Smooth muscle cell (in vitro differentiated cells): ENCODE data around the gene SMC6. TPM values are rescaled to one million over a fixed set of nuclear protein-coding genes. Genes with fewer than 3 reads are reported as not detected.

ENCODE experiments used
- DNase-seq: peaks from one replicate; lab custom pipeline; 2025; ENCODE audit not compliant: unreplicated experiment; lab: John Stamatoyannopoulos, UW
- H2AFZ ChIP-seq: fragments of 200-600 bp; sonication (generic); 2 replicates; pipeline ENCODE4 v1.6.0; 2016; ENCODE audit warnings: antibody characterized with exemption, low read depth, mild to moderate bottlenecking
- H3F3A ChIP-seq: fragments of 200-600 bp; sonication (generic); 2 replicates; pipeline ENCODE4 v1.6.0; 2017; ENCODE audit warnings: antibody characterized with exemption, low read depth
- H3K27ac ChIP-seq: fragments of 200-600 bp; sonication (generic); 2 replicates; pipeline ENCODE4 v1.5.1; 2016; ENCODE audit warnings: low read depth, mild to moderate bottlenecking
- H3K27me3 ChIP-seq: fragments of 200-600 bp; sonication (generic); 2 replicates; pipeline ENCODE4 v1.6.1; 2016; ENCODE audit warnings: low read depth, mild to moderate bottlenecking
- H3K36me3 ChIP-seq: fragments of 200-600 bp; sonication (generic); 2 replicates; pipeline ENCODE4 v1.5.1; 2016; ENCODE audit warnings: low read depth
- H3K4me1 ChIP-seq: fragments of 200-600 bp; sonication (generic); 2 replicates; pipeline ENCODE4 v1.5.1; 2016; ENCODE audit warnings: low read depth
- H3K4me2 ChIP-seq: fragments of 200-600 bp; sonication (generic); 2 replicates; pipeline ENCODE4 v1.6.0; 2016; ENCODE audit warnings: mild to moderate bottlenecking
- H3K4me3 ChIP-seq: fragments of 200-600 bp; sonication (generic); 2 replicates; pipeline ENCODE4 v1.5.1; 2016; ENCODE audit warnings: mild to moderate bottlenecking
- H3K79me2 ChIP-seq: fragments of 200-600 bp; sonication (generic); 2 replicates; pipeline ENCODE4 v1.6.0; 2016; ENCODE audit warnings: low read depth, mild to moderate bottlenecking
- H3K9ac ChIP-seq: fragments of 200-600 bp; sonication (generic); 2 replicates; pipeline ENCODE4 v1.6.0; 2016; ENCODE audit warnings: low read depth
- H3K9me3 ChIP-seq: fragments of 200-600 bp; sonication (generic); replicated peaks from 2 replicates; pipeline ENCODE4 v1.5.1; 2016; ENCODE audit warnings: low read depth
- H4K20me1 ChIP-seq: fragments of 200-600 bp; sonication (generic); 2 replicates; pipeline ENCODE4 v1.6.0; 2016; ENCODE audit warnings: low read depth
- WGBS: methylation state at CpG from one replicate; pipeline ENCODE4 v1.1.7; 2016; ENCODE audit warnings: low lambda C conversion rate; 5-methylcytosine and 5-hydroxymethylcytosine counted together
- polyA plus RNA-seq: library from polyadenylated mRNA; unstranded; fragments of >200 nt; fragmentation: Nextera tagmentation; extraction: Ambion mirVana; gene quantifications from 2 replicates; pipeline ENCODE4 v1.2.1, GENCODE V29; 2016
- total RNA-seq: library from RNA; depleted of rRNA; stranded (reverse); fragments of >200 nt; gene quantifications from 2 replicates; pipeline ENCODE4 v1.2.3, GENCODE V29; 2014
- TF ChIP-seq, protein P1 (sequence below): fragments of 200-600 bp; sonication (generic); IDR thresholded peaks from 2 replicates; pipeline ENCODE4 v1.5.1; 2017; ENCODE audit warnings: borderline replicate concordance, mild to moderate bottlenecking, antibody characterized with exemption; ENCODE audit not compliant: insufficient read depth, poor library complexity, severe bottlenecking

The SMC6 gene, protein sequence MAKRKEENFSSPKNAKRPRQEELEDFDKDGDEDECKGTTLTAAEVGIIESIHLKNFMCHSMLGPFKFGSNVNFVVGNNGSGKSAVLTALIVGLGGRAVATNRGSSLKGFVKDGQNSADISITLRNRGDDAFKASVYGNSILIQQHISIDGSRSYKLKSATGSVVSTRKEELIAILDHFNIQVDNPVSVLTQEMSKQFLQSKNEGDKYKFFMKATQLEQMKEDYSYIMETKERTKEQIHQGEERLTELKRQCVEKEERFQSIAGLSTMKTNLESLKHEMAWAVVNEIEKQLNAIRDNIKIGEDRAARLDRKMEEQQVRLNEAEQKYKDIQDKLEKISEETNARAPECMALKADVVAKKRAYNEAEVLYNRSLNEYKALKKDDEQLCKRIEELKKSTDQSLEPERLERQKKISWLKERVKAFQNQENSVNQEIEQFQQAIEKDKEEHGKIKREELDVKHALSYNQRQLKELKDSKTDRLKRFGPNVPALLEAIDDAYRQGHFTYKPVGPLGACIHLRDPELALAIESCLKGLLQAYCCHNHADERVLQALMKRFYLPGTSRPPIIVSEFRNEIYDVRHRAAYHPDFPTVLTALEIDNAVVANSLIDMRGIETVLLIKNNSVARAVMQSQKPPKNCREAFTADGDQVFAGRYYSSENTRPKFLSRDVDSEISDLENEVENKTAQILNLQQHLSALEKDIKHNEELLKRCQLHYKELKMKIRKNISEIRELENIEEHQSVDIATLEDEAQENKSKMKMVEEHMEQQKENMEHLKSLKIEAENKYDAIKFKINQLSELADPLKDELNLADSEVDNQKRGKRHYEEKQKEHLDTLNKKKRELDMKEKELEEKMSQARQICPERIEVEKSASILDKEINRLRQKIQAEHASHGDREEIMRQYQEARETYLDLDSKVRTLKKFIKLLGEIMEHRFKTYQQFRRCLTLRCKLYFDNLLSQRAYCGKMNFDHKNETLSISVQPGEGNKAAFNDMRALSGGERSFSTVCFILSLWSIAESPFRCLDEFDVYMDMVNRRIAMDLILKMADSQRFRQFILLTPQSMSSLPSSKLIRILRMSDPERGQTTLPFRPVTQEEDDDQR
- total RNA-seq (18.1 and 27.2 TPM in 2 replicates), polyA plus RNA-seq (11.2 and 14.7 TPM in 2 replicates)

DNA sequence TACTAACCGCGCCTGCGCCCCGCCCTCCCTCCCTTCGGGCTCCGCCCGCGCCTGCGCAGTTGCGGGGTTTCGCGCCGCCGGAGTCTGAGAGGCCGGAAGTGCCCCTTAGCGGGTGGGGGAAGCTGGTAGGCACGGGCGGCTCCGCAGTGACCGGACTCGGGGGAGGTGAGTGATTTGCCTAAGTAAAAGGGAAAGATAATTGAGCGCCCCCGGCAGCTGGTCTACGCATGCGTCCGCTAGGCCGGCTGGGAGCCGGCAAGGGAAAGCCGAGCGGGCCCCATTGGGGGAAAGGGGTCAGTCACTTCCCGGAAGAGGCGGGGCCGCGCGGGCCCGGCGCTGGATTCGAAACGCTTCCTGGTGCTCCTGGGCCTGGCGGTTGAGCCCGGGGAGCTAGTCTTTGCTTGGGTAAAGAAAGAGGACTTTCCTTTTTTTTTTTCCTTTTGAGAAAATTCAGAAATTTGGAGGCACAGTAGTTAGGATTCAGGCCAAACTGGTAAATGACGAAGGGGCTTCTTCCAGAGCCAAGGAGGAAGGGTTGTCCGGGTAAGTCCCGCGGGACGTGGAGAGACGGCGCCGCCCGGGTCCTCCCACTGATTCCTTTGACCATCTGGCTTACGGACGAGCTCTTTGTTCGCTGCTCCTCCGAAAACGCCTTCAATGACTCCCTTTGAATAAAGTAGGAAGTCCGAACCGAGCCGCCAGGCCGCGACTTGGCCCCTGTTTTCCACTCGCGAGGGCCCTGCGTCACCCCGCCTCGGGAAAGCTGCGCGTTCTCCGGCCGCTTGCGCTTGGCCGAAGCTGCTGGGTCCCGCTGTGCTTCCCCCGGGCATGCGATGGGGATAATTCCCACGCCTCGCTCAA, at the start of gene SMC6, which contains the start of gene GEN1:
Gene SMC6, minus strand, starts transcription at position 8 of the 861 bp plus-strand sequence. CDS start 7,864 bp downstream, outside the sequence.
Gene GEN1, plus strand, starts transcription at position 336 of the 861 bp plus-strand sequence. CDS start 5,806 bp downstream, outside the sequence.
- under 1% methylated on average over 72 of the region's 76 CpGs for WGBS
- H3K4me2 ChIP-seq, result peak within 1 kb of the TSS; percentile 94
- peak within 1 kb of the TSS; percentile 96 for H3K27ac ChIP-seq
- DNase-seq, result peak; percentile 99
- no peaks in the 10 kb centered on the region for H3K27me3 ChIP-seq
- peak within 1 kb of the TSS; percentile 94 for H3K9ac ChIP-seq
- H3K79me2 ChIP-seq, result peaks cover 78% of the 10 kb centered on the region
- H3K4me1 ChIP-seq, result peaks cover 25% of the 10 kb centered on the region
- H4K20me1 ChIP-seq, result peaks cover 3% of the 10 kb centered on the region
- no peaks in the 10 kb centered on the region for H3K36me3 ChIP-seq
- peak within 1 kb of the TSS; percentile 83 for H3K4me3 ChIP-seq
- TF ChIP-seq, protein P1, sequence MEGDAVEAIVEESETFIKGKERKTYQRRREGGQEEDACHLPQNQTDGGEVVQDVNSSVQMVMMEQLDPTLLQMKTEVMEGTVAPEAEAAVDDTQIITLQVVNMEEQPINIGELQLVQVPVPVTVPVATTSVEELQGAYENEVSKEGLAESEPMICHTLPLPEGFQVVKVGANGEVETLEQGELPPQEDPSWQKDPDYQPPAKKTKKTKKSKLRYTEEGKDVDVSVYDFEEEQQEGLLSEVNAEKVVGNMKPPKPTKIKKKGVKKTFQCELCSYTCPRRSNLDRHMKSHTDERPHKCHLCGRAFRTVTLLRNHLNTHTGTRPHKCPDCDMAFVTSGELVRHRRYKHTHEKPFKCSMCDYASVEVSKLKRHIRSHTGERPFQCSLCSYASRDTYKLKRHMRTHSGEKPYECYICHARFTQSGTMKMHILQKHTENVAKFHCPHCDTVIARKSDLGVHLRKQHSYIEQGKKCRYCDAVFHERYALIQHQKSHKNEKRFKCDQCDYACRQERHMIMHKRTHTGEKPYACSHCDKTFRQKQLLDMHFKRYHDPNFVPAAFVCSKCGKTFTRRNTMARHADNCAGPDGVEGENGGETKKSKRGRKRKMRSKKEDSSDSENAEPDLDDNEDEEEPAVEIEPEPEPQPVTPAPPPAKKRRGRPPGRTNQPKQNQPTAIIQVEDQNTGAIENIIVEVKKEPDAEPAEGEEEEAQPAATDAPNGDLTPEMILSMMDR, result no peak
- peak within 1 kb of the TSS; percentile 91 for H2AFZ ChIP-seq
- no peaks in the 10 kb centered on the region for H3K9me3 ChIP-seq
- H3F3A ChIP-seq, result no peaks in the 10 kb centered on the region

DNA sequence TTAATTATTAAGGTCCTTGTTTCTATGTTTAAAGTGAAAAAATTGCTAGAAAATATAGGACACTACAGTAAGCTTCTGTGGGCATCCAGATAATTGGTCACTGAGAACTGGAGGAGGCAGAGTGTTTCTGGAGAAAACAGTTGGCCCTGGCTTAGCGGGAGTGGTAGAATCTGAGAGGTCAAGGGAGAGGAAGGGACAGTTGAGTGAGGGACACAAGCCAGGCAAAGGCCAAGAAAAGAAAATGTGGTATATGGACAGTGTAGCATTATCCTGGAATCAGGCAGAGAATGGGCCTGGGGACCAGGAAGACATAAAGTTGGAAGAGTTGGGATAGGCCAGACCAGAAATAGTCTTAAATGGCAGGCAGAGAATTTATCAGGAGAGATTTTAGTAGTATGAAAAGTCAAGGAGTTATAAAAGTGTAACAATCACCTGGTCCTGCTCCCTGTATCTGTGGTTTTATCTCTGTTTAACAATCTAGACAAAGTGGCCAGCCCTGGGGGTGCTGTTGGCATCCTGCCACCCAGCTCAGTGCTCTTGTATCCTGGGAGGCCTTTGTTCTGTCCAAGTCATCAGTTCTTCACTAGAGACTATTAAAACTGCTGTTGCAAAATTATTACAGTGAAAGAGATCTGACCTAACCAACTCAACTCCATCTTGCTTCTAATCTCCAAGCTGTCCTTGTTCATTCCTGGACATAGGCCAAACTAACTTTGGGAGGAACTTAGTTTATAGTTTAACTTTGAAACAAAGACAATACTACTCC, 47.3 kb upstream of the SMC6 start:
- no peaks in the 10 kb centered on the region for H3K79me2 ChIP-seq
- 96% methylated on average over 1 of the region's 1 CpG for WGBS
- TF ChIP-seq, protein P1, result no peak
- H3F3A ChIP-seq, result no peaks in the 10 kb centered on the region
- H3K27me3 ChIP-seq, result no peaks in the 10 kb centered on the region
- peak overlapping the region; percentile 28 for H3K9ac ChIP-seq
- no peak overlapping the region for H3K4me3 ChIP-seq
- H3K27ac ChIP-seq, result no peak overlapping the region
- H4K20me1 ChIP-seq, result no peaks in the 10 kb centered on the region
- peaks cover 6% of the 10 kb centered on the region for H3K4me1 ChIP-seq
- no peak for DNase-seq
- H2AFZ ChIP-seq, result no peak overlapping the region
- no peaks in the 10 kb centered on the region for H3K9me3 ChIP-seq
- H3K36me3 ChIP-seq, result no peaks in the 10 kb centered on the region
- no peak overlapping the region for H3K4me2 ChIP-seq

DNA sequence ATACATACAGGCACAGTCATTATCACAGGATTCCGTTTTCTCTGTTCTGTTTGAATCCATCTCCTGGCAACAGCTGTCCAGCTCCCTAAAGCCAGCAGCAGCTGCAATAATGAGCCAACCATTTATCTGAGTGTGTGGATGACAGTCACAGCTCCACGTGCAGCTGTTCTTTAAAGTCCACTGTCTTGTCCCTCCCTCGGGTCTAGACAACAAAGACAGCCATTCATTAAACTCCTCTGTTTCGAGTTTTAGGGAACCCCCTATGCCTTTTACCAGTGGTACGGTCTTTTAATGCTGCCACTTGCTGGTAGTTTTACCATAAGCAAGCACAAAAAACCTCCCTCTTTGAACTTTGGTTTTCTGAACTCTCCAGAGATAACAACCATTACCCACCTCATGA, 46.6 kb upstream of the SMC6 start:
- Histone ChIP-seq H3K4me1 (peaks cover 6% of the 10 kb centered on the region), H3K9me3 (no peaks in the 10 kb centered on the region), H3K4me2 (no peak overlapping the region), H2AFZ (no peak overlapping the region), H3K4me3 (no peak overlapping the region), H3K27ac (no peak overlapping the region), H3F3A (no peaks in the 10 kb centered on the region), H3K27me3 (no peaks in the 10 kb centered on the region), H3K9ac (peak overlapping the region; percentile 39), H3K79me2 (no peaks in the 10 kb centered on the region), H4K20me1 (no peaks in the 10 kb centered on the region), H3K36me3 (no peaks in the 10 kb centered on the region)
- TF ChIP-seq, protein P1, result no peak
- 42% methylated on average over 5 of the region's 5 CpGs for WGBS
- no peak for DNase-seq
